Thyroid gland (tissue), 4 donors: ENCODE measurements around the gene CEP170B. TPM values are rescaled to one million over a fixed set of nuclear protein-coding genes. Genes with fewer than 3 reads are reported as not detected.

Experiments used
- DNase-seq, 2 donors: peaks; one replicate each; pipeline ENCODE4 v3.0.0-alpha.2; 2019
- H3K27ac ChIP-seq, 3 donors: fragments of 200-600 bp; sonication (generic); 1 replicate in 2 of 3; 2 replicates in 1 of 3; pipeline ENCODE4 v1.5.1; 2016 to 2019; ENCODE audit warnings: mild to moderate bottlenecking in 1 of 3, moderate library complexity in 1 of 3
- H3K27me3 ChIP-seq: fragments of 200-600 bp; sonication (generic); one replicate; pipeline ENCODE4 v1.5.1; 2019
- H3K36me3 ChIP-seq, 2 donors: fragments of 200-600 bp; sonication (generic); one replicate each; pipeline ENCODE4 v1.5.1; 2016 to 2019
- H3K4me1 ChIP-seq, 2 donors: fragments of 200-600 bp; sonication (generic); one replicate each; pipeline ENCODE4 v1.5.1; 2017 to 2019
- H3K4me3 ChIP-seq, 3 donors: fragments of 200-600 bp; sonication (generic); replicated peaks in 1 of 3; 1 replicate in 2 of 3; 2 replicates in 1 of 3; pipeline ENCODE4 v1.5.1; 2016; ENCODE audit warnings: mild to moderate bottlenecking in 1 of 3
- H3K9me3 ChIP-seq: fragments of 200-600 bp; sonication (generic); one replicate; pipeline ENCODE4 v1.5.1; 2017
- POLR2A ChIP-seq, 2 donors: fragments of 450-650 bp; IDR thresholded peaks; one replicate each; pipeline ENCODE4 v1.6.1; 2017; ENCODE audit warnings: antibody characterized with exemption in 2 of 2, mild to moderate bottlenecking in 2 of 2, moderate library complexity in 1 of 2
- WGBS, 2 donors: methylation state at CpG; one replicate each; pipeline ENCODE4 v1.1.5; 2017; 5-methylcytosine and 5-hydroxymethylcytosine counted together
- intact Hi-C: fragments of 100-400 bp; cut with DNase I; formaldehyde crosslinking; loops from one replicate; pipeline ENCODE4 v1.15.1; 2023
- total RNA-seq, 4 donors: library from RNA; depleted of rRNA; stranded (reverse); fragments of >200 nt; gene quantifications; one replicate each; pipeline ENCODE4 v1.2.3, GENCODE V29; 2016
- TF ChIP-seq, protein P1 (sequence below), 6 experiments: fragments of 200-600 bp in 3 of 6; fragments of 450-650 bp in 3 of 6; sonication (generic) in 3 of 6; IDR thresholded peaks; one replicate each; pipeline ENCODE4 v1.5.1; 2016 to 2019; ENCODE audit warnings: antibody characterized with exemption in 6 of 6, mild to moderate bottlenecking in 2 of 6, inconsistent platforms in 1 of 6, moderate library complexity in 1 of 6

The CEP170B gene
- total RNA-seq, 4 donors from 2014 or later = 18.3 to 46.2 (median 27.4) TPM

DNA sequence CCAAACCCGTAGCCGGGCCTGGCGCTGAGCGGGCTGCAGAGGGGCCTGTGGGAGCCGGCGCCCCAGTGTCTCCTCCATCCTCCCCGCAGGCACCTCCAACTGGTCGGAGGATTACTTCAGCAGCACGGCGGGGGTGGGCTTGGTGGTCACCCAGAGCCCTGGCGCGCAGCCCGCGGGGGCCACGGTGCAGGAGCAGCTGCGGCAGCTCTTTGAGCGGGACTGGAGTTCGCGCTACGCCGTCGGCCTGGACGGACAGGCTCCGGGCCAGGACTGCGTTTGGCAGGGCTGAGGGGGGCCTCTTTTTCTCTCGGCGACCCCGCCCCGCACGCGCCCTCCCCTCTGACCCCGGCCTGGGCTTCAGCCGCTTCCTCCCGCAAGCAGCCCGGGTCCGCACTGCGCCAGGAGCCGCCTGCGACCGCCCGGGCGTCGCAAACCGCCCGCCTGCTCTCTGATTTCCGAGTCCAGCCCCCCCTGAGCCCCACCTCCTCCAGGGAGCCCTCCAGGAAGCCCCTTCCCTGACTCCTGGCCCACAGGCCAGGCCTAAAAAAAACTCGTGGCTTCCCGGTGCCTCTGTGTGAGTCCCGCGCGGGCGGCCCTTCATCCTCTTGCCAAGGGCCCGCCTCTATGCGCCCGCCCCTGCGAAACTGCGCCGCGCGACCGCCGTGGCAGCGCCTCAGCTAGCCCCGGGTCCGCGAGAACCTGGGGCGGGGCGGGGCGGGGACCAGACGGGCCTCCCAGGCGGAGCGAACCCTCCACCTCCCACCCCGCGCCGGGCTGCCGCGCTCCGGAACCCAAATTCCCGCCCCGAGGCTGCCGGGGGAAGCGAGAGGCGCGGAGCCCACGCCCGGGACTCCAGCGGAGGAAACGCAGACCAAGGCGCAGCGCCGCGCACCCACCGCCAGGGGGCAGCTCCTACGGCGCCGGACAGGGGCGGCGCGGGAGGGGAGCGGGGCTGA is 67.9 kb downstream of the CEP170B start:
- peak; percentile 84 to 88 for DNase-seq
- no peaks in the 10 kb centered on the region for H3K27me3 ChIP-seq
- no peaks in the 10 kb centered on the region for H3K36me3 ChIP-seq
- TF ChIP-seq, protein P1, sequence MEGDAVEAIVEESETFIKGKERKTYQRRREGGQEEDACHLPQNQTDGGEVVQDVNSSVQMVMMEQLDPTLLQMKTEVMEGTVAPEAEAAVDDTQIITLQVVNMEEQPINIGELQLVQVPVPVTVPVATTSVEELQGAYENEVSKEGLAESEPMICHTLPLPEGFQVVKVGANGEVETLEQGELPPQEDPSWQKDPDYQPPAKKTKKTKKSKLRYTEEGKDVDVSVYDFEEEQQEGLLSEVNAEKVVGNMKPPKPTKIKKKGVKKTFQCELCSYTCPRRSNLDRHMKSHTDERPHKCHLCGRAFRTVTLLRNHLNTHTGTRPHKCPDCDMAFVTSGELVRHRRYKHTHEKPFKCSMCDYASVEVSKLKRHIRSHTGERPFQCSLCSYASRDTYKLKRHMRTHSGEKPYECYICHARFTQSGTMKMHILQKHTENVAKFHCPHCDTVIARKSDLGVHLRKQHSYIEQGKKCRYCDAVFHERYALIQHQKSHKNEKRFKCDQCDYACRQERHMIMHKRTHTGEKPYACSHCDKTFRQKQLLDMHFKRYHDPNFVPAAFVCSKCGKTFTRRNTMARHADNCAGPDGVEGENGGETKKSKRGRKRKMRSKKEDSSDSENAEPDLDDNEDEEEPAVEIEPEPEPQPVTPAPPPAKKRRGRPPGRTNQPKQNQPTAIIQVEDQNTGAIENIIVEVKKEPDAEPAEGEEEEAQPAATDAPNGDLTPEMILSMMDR (IDR thresholded peaks at IDR 0.05) = peak in 5 of 6 experiments; percentile 27 to 85 (median 74)
- TF ChIP-seq POLR2A (IDR thresholded peaks at IDR 0.05) = no peak
- peak overlapping the region in 2 of 3 donors; percentile 47 to 52 for H3K4me3 ChIP-seq
- intact Hi-C loops = no loop called here
- 10% methylated on average over 34 of the region's 100 CpGs; no CpG with 5 or more reads in 1 of the 2 donors for WGBS, 2 donors
- H3K9me3 ChIP-seq = no peaks in the 10 kb centered on the region
- peaks cover 17 to 34% of the 10 kb centered on the region in 2 donors for H3K4me1 ChIP-seq
- H3K27ac ChIP-seq = peak overlapping the region in 2 of 3 donors; percentile 41 to 55

DNA sequence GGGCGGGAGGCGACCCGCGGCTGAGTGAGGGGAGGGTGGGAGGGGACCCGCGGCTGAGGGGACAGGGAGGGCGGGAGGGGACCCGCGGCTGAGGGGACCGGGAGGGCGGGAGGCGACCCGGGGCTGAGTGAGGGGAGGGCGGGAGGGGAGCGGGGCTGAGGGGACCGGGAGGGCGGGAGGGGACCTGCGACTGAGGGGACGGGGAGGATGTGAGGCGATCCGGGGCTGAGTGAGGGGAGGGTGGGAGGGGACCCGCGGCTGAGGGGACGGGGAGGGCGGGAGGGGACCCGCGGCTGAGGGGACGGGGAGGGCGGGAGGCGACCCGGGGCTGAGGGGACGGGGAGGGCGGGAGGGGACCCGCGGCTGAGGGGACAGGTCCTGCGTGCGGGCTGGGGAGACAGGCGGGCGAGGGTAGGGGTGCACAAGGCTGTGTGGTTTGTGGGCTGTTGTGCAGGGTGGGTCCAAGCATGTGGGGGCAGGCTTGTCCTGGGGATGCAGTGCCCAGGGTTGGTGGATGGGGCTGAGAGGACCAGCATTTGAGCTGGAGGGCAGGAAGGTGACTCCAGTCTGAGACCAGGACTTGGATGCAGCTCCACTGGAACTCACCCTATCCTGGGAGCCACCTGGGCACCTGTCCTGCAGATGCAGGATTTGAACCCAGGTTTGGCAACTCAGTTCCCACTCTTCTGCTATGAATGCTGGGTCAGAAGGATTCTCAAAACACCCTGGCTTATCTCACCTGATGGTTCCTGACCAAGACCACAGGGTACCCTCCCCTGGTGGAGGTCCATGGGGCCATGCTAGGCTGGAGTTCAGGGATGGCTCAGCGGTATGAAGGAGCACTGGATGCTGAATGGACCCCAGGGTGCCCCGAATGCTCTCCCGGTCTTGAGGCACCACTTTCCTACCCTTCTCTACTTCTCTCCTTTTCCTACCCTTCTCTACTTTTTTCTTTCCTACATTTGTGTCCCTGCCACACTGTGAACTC is 69.0 kb downstream of the CEP170B start:
- WGBS, 2 donors = 50 to 73% methylated on average over 5 to 11 of the region's 42 CpGs
- intact Hi-C loops = no loop called here
- H3K4me3 ChIP-seq = peak overlapping the region in 1 of 3 donors; percentile 52

DNA sequence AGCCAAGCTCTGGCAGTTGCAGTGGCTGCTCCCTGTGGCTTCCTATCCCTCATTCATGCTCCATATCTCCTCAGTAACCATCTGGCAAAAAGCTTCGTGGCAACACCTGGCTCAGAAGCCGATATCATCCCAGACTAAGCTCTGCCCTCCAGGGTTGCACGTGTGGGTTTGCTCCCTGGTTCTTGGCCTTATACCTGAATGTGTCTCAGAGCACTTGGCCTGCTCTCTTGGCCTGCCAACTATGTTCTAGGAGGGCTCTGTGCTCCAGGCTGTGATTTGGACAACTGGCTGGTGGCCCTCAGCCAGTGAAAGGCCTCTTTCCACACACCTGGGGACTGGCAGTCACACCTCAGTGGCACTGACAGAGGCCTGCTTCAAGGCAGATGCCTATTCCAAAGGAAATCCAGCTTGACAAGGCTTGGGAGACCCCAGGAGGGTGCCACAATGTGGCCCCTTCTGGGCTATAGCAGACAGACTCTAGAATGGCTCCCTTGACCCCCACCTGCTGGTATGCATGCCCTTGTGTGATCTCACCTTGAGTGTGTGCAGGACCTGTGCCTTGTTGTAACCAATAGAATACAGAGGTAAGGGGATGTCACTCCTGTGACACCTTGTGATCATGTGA is 70.1 kb downstream of the CEP170B start:
- 11 to 13% methylated on average over 3 of the region's 3 CpGs for WGBS, 2 donors
- Histone ChIP-seq H3K27me3 (no peaks in the 10 kb centered on the region), H3K4me3 (no peak overlapping the region), H3K27ac (peak overlapping the region; percentile 30 to 33 (median 33)), H3K36me3 (no peaks in the 10 kb centered on the region), H3K9me3 (no peaks in the 10 kb centered on the region), H3K4me1 (peaks cover 17 to 34% of the 10 kb centered on the region in 2 donors)
- intact Hi-C loops = no loop called here
- peak; percentile 94 for DNase-seq
- TF ChIP-seq, protein P1 (IDR thresholded peaks at IDR 0.05) = no peak
- TF ChIP-seq POLR2A (IDR thresholded peaks at IDR 0.05) = peak in 1 of 2 donors; percentile 48

More for the DNA sequence above, 69.0 kb downstream of the CEP170B start:
- no peaks in the 10 kb centered on the region for H3K27me3 ChIP-seq
- no peak for TF ChIP-seq POLR2A (IDR thresholded peaks at IDR 0.05)
- TF ChIP-seq, protein P1 (IDR thresholded peaks at IDR 0.05) = no peak
- H3K27ac ChIP-seq = peak overlapping the region in 2 of 3 donors; percentile 33
- no peak for DNase-seq
- peaks cover 17 to 34% of the 10 kb centered on the region in 2 donors for H3K4me1 ChIP-seq
- H3K36me3 ChIP-seq = no peaks in the 10 kb centered on the region
- no peaks in the 10 kb centered on the region for H3K9me3 ChIP-seq

DNA sequence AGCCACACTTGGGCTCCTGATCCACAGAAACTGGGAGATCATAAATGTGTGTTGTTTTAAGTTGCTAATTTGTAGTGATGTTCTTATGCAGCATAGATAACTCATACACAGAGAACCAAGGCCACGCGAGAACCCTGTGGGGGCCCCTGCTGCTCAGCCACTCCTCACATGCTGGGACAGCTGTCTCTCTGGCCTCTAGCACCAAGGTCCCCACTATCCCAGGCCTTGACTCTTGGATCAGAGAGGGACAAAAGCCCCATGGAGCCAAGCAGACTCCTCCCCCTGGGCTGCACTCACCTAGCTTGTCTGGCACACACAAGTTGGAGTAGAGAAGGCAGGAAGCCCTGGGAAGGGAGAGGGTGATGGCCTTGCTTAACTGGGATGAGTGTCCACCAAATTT is 70.9 kb downstream of the CEP170B start:
- Histone ChIP-seq H3K9me3 (no peaks in the 10 kb centered on the region), H3K36me3 (no peaks in the 10 kb centered on the region), H3K27me3 (no peaks in the 10 kb centered on the region), H3K27ac (peak overlapping the region in 1 of 3 donors; percentile 33), H3K4me1 (peaks cover 17 to 34% of the 10 kb centered on the region in 2 donors), H3K4me3 (no peak overlapping the region)
- intact Hi-C loops = no loop called here
- TF ChIP-seq, protein P1 (IDR thresholded peaks at IDR 0.05) = no peak
- TF ChIP-seq POLR2A (IDR thresholded peaks at IDR 0.05) = no peak
- DNase-seq = no peak
- 71 to 90% methylated on average over 2 of the region's 2 CpGs for WGBS, 2 donors
